Measurements from ENCODE around the gene CELF2. TPM values are rescaled to one million over a fixed set of nuclear protein-coding genes. Genes with fewer than 3 reads are reported as not detected.

Gene CELF2
- total RNA-seq, 6 donors from 2014 or later: 82.7 to 193 (median 120) TPM

DNA sequence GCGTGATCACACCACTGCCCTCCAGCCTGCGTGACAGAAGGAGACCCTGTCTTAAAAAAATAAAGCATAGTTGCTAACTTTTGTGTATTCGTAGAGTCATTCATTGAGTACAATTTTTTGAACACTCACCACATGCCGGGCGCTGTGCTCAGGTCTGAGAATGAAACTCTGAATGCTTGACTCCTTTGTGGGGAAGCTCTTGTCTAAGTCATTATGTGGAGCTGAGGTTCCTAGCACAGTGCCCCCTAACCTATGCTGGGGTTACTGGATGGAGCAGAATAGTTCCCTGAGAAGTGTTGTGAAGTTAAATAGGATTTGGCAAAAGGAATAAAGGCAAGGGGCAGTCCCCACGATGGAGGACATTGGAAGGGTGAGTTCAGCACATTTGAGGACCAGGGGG lies 123.3 kb downstream of the CELF2 start:
- 85 to 86% methylated on average over 6 of the region's 6 CpGs for WGBS, 2 donors
- Histone ChIP-seq H3K4me3 (no peak overlapping the region), H3K27me3 (no peaks in the 10 kb centered on the region), H3K27ac (no peak overlapping the region), H3K36me3 (no peaks in the 10 kb centered on the region), H3K9me3 (no peaks in the 10 kb centered on the region), H3K4me1 (peaks cover 0 to 19% (median 10%) of the 10 kb centered on the region in 4 donors)
- ATAC-seq (ENCODE audit: low FRiP score in 2 of 2): no peak
- no peak for DNase-seq
- TF ChIP-seq, protein P1, sequence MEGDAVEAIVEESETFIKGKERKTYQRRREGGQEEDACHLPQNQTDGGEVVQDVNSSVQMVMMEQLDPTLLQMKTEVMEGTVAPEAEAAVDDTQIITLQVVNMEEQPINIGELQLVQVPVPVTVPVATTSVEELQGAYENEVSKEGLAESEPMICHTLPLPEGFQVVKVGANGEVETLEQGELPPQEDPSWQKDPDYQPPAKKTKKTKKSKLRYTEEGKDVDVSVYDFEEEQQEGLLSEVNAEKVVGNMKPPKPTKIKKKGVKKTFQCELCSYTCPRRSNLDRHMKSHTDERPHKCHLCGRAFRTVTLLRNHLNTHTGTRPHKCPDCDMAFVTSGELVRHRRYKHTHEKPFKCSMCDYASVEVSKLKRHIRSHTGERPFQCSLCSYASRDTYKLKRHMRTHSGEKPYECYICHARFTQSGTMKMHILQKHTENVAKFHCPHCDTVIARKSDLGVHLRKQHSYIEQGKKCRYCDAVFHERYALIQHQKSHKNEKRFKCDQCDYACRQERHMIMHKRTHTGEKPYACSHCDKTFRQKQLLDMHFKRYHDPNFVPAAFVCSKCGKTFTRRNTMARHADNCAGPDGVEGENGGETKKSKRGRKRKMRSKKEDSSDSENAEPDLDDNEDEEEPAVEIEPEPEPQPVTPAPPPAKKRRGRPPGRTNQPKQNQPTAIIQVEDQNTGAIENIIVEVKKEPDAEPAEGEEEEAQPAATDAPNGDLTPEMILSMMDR (IDR thresholded peaks at IDR 0.05): no peak
- TF ChIP-seq POLR2A (IDR thresholded peaks at IDR 0.05): no peak
- TF ChIP-seq POLR2AphosphoS5 (IDR thresholded peaks at IDR 0.05): no peak
- no peak for TF ChIP-seq EP300 (IDR thresholded peaks at IDR 0.05)

DNA sequence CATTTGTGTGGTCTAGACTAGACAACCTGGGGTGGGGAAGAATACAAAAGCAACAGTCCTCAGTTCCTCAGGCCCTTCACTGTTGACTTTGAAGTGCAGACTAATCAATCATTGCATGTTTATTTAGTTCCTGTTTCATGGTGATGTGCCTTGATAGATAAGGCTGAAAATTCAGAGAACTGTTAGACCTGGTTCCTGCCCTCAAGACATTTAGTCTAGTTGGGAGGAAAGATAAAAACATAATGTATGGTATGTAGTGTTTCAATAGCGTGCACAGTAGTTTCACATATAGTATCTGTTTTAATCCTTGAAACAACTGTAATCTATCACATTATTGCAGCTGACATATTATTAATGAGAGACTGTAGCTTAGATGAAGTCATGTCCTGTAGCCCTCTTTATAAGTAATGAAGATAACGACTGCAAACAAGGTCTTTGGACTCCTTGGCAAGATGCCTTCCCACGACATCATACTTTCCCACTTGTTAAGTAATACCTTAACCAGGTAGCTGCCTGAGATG lies 124.0 kb downstream of the CELF2 start:
- H3K27ac ChIP-seq: no peak overlapping the region
- TF ChIP-seq, protein P1 (IDR thresholded peaks at IDR 0.05): no peak
- TF ChIP-seq POLR2AphosphoS5 (IDR thresholded peaks at IDR 0.05) (no peak), EP300 (IDR thresholded peaks at IDR 0.05) (no peak), POLR2A (IDR thresholded peaks at IDR 0.05) (no peak)

DNA sequence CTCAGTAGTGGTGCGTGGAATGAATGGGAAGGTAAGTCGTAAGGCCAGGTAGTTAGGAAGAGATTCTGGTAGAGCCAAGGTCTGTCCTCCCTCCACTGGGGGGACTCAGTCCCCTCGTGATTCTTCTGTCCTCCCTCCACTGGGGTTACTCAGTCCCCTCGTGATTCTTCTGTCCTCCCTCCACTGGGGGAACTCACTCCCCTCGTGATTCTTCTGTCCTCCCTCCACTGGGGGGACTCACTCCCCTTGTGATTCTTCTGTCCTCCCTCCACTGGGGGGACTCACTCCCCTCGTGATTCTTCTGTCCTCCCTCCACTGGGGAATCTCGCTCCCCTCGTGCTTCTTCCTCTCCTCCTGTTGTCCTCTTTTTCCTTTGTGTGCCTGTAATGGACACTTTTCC lies 125.1 kb downstream of the CELF2 start:
- no peak for DNase-seq
- no peak overlapping the region for H3K4me3 ChIP-seq

More for the DNA sequence above, 124.0 kb downstream of the CELF2 start:
- Histone ChIP-seq H3K9me3 (no peaks in the 10 kb centered on the region), H3K4me1 (peaks cover 5 to 21% (median 14%) of the 10 kb centered on the region in 4 donors), H3K4me3 (no peak overlapping the region), H3K36me3 (no peaks in the 10 kb centered on the region), H3K27me3 (no peaks in the 10 kb centered on the region)
- DNase-seq: no peak
- ATAC-seq (ENCODE audit: low FRiP score in 2 of 2): no peak
- WGBS, 2 donors: 28 to 32% methylated on average over 3 of the region's 3 CpGs

DNA sequence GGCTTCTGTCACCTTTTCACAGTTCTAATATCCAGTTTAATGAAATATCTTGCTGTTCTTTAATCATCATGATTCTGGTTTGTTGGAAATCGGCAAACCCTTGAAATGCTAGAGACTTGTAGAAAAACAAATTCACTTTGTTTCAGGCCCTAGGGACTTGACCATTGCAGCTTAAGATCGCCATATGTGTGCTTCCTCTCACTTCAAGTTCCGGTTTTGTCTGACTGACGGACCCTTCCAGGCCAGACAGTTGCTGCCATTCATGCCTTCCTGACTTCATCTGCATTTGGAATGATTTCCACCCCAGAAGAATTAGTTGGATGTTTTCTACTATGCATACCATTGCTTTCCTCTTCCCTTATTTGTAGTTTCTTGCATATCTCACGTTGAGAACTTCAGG lies 125.6 kb downstream of the CELF2 start:
- TF ChIP-seq POLR2AphosphoS5 (IDR thresholded peaks at IDR 0.05): no peak
- TF ChIP-seq, protein P1 (IDR thresholded peaks at IDR 0.05): no peak
- TF ChIP-seq EP300 (IDR thresholded peaks at IDR 0.05): no peak
- TF ChIP-seq POLR2A (IDR thresholded peaks at IDR 0.05): no peak
- Histone ChIP-seq H3K4me3 (no peak overlapping the region), H3K36me3 (no peaks in the 10 kb centered on the region), H3K27ac (no peak overlapping the region), H3K27me3 (no peaks in the 10 kb centered on the region), H3K4me1 (peaks cover 21 to 33% (median 28%) of the 10 kb centered on the region in 4 donors), H3K9me3 (no peaks in the 10 kb centered on the region)
- 68 to 82% methylated on average over 5 of the region's 5 CpGs for WGBS, 2 donors
- DNase-seq (no peak), ATAC-seq (ENCODE audit: low FRiP score in 2 of 2) (no peak)

More for the DNA sequence above, 125.1 kb downstream of the CELF2 start:
- Histone ChIP-seq H3K4me1 (peaks cover 16 to 32% (median 23%) of the 10 kb centered on the region in 4 donors), H3K36me3 (no peaks in the 10 kb centered on the region), H3K27me3 (no peaks in the 10 kb centered on the region), H3K27ac (no peak overlapping the region), H3K9me3 (no peaks in the 10 kb centered on the region)
- TF ChIP-seq POLR2A (IDR thresholded peaks at IDR 0.05): no peak
- no peak for TF ChIP-seq EP300 (IDR thresholded peaks at IDR 0.05)
- no peak for TF ChIP-seq POLR2AphosphoS5 (IDR thresholded peaks at IDR 0.05)
- TF ChIP-seq, protein P1 (IDR thresholded peaks at IDR 0.05): no peak
- 87 to 91% methylated on average over 8 of the region's 8 CpGs for WGBS, 2 donors
- ATAC-seq (ENCODE audit: low FRiP score in 2 of 2): no peak
